GM23338 (cell line): ENCODE results near the gene ARMH4. TPM values are rescaled to one million over a fixed set of nuclear protein-coding genes. Genes with fewer than 3 reads are reported as not detected.

Experiments
- ATAC-seq: fragments of 200-7000 bp; cut with Tn5 transposase; 3 replicates; pipeline ENCODE4 v1.9.1; 2020
- DNase-seq: peaks from one replicate; pipeline ENCODE4 v3.0.0-alpha.2; 2015; ENCODE audit warnings: low spot score
- H2AFZ ChIP-seq: fragments of 200-600 bp; sonication (generic); 2 replicates; pipeline ENCODE4 v1.8.0; 2016; ENCODE audit warnings: antibody characterized with exemption, mild to moderate bottlenecking, moderate library complexity
- H3F3A ChIP-seq: fragments of 200-600 bp; sonication (generic); replicated peaks from 2 replicates; pipeline ENCODE4 v1.8.0; 2017; ENCODE audit warnings: antibody characterized with exemption, mixed run types, low read depth
- H3K27ac ChIP-seq: fragments of 200-600 bp; sonication (generic); 2 replicates; pipeline ENCODE4 v1.6.1; 2016; ENCODE audit warnings: low read depth
- H3K27me3 ChIP-seq: fragments of 200-600 bp; sonication (generic); 2 replicates; pipeline ENCODE4 v1.8.0; 2016; ENCODE audit warnings: mild to moderate bottlenecking, mixed run types, moderate library complexity; ENCODE audit not compliant: insufficient read depth
- H3K36me3 ChIP-seq: fragments of 200-600 bp; sonication (generic); 2 replicates; pipeline ENCODE4 v1.8.0; 2016; ENCODE audit warnings: mild to moderate bottlenecking; ENCODE audit not compliant: insufficient read depth
- H3K4me1 ChIP-seq: fragments of 200-600 bp; sonication (generic); 2 replicates; pipeline ENCODE4 v1.8.0; 2016; ENCODE audit warnings: mild to moderate bottlenecking, moderate library complexity; ENCODE audit not compliant: insufficient read depth
- H3K4me2 ChIP-seq: fragments of 200-600 bp; sonication (generic); 2 replicates; pipeline ENCODE4 v1.7.1; 2017; ENCODE audit warnings: mixed run types
- H3K4me3 ChIP-seq: fragments of 200-600 bp; sonication (generic); 2 replicates; pipeline ENCODE4 v1.6.1; 2016; ENCODE audit warnings: mixed run types
- H3K79me2 ChIP-seq: fragments of 200-600 bp; sonication (generic); replicated peaks from 2 replicates; pipeline ENCODE4 v1.8.0; 2017; ENCODE audit warnings: mild to moderate bottlenecking; ENCODE audit not compliant: insufficient read depth
- H3K9me2 ChIP-seq: fragments of 200-600 bp; sonication (generic); 2 replicates; pipeline ENCODE4 v1.8.0; 2017; ENCODE audit not compliant: insufficient read depth
- H4K20me1 ChIP-seq: fragments of 200-600 bp; sonication (generic); replicated peaks from 2 replicates; pipeline ENCODE4 v1.8.0; 2017; ENCODE audit warnings: mild to moderate bottlenecking; ENCODE audit not compliant: insufficient read depth
- H3K27ac Mint-ChIP-seq: 2 replicates; pipeline ENCODE4 v1.8.0; 2020; ENCODE audit warnings: inconsistent platforms, mild to moderate bottlenecking, moderate library complexity, mixed read lengths
- H3K27me3 Mint-ChIP-seq: 3 replicates; pipeline ENCODE4 v1.8.0; 2022; ENCODE audit warnings: low read depth, mild to moderate bottlenecking, moderate library complexity, mixed read lengths, inconsistent platforms; ENCODE audit not compliant: insufficient read depth, poor library complexity
- H3K36me3 Mint-ChIP-seq: 3 replicates; pipeline ENCODE4 v1.8.0; 2021; ENCODE audit warnings: low read depth, mild to moderate bottlenecking, inconsistent platforms, moderate library complexity, mixed read lengths
- H3K4me1 Mint-ChIP-seq: 3 replicates; pipeline ENCODE4 v1.8.0; 2020; ENCODE audit warnings: mild to moderate bottlenecking, inconsistent platforms, mixed read lengths
- H3K4me3 Mint-ChIP-seq: 3 replicates; pipeline ENCODE4 v1.8.0; 2021; ENCODE audit warnings: moderate library complexity, mild to moderate bottlenecking, inconsistent platforms, mixed read lengths
- H3K9me3 Mint-ChIP-seq: 3 replicates; pipeline ENCODE4 v1.8.0; 2020; ENCODE audit warnings: moderate library complexity, mild to moderate bottlenecking, inconsistent platforms, mixed read lengths
- CREB1 ChIP-seq: fragments of 250-450 bp; sonication (Bioruptor Pico); IDR thresholded peaks from 2 replicates; pipeline ENCODE4 v1.5.0; 2020; ENCODE audit warnings: low read depth, mild to moderate bottlenecking, moderate library complexity
- EZH2 ChIP-seq: fragments of 200-600 bp; sonication (generic); IDR thresholded peaks from one replicate; pipeline ENCODE4 v1.8.0; 2017; ENCODE audit warnings: antibody characterized with exemption, mild to moderate bottlenecking, low read depth; ENCODE audit not compliant: unreplicated experiment
- NANOG ChIP-seq: IDR thresholded peaks from 2 replicates; pipeline ENCODE4 v1.6.1; 2016; ENCODE audit warnings: antibody characterized with exemption, borderline replicate concordance
- POLR2AphosphoS5 ChIP-seq: IDR thresholded peaks from 2 replicates; pipeline ENCODE4 v1.6.1; 2016; ENCODE audit warnings: antibody characterized with exemption, low read depth
- STAT1 ChIP-seq: IDR thresholded peaks from one replicate; pipeline ENCODE4 v1.6.1; 2016; ENCODE audit warnings: antibody characterized with exemption; ENCODE audit not compliant: unreplicated experiment
- ZNF331 ChIP-seq: fragments of 250-450 bp; sonication (Bioruptor Pico); IDR thresholded peaks from 2 replicates; pipeline ENCODE4 v1.5.0; 2020; ENCODE audit warnings: low read depth, mild to moderate bottlenecking, moderate library complexity
- polyA plus RNA-seq: library from polyadenylated mRNA; unstranded; fragments of >200 nt; fragmentation: Nextera tagmentation; extraction: Ambion mirVana; gene quantifications from 2 replicates; pipeline ENCODE4 v1.2.1, GENCODE V29; 2016
- total RNA-seq: library from RNA; depleted of rRNA; stranded (reverse); fragments of >200 nt; shearing (Covaris generic); gene quantifications from 2 replicates; pipeline ENCODE4 v1.2.3, GENCODE V29; 2014
- TF ChIP-seq, protein P1 (sequence below): fragments of 250-450 bp; sonication (Bioruptor Pico); IDR thresholded peaks from 2 replicates; pipeline ENCODE4 v1.5.0; 2020; ENCODE audit warnings: mild to moderate bottlenecking, moderate library complexity
- TF ChIP-seq, protein P2 (sequence below): IDR thresholded peaks from 2 replicates; pipeline ENCODE4 v1.6.1; 2016; ENCODE audit warnings: antibody characterized with exemption

The ARMH4 gene
- total and polyA plus RNA-seq, 2 experiments from 2014 or later: 15.5 to 20.2 TPM

DNA sequence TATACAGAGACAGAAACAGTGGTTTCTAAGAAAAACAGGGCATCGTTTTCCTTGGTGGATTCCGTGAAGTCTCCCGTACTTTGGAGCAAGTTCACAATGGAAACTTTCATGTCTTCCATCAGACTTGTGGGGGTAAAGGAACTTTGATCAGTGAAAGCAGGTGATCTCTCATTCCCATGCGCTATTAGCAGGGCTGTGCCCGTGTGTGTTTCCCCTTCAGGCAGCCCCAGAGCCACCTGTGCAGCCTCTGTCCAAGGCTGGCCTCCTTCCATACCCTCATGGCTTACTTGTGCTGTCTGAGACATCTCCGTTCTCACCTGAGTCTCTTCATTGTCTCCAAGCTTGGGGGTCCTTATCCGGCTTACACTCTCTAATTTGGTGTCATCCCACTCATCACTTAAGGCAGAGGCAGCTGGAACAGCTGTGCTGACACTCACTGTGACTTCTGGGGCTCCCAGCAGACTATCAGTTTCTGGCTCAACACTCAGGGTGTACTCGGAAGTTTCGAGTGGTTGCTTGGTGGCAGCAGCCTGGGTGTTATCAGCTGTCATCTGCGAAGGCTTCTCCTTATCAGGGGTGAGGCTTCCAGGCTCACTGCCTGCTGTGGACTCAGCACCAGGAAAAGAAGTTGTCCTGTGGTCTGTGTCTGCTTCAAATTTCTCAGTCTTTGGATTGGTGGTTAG, 13.8 kb downstream of the ARMH4 start (continued):
- TF ChIP-seq STAT1: no peak
- TF ChIP-seq ZNF331: no peak
- TF ChIP-seq CREB1 (CRISPR knock-in tag): no peak
- TF ChIP-seq, protein P1, sequence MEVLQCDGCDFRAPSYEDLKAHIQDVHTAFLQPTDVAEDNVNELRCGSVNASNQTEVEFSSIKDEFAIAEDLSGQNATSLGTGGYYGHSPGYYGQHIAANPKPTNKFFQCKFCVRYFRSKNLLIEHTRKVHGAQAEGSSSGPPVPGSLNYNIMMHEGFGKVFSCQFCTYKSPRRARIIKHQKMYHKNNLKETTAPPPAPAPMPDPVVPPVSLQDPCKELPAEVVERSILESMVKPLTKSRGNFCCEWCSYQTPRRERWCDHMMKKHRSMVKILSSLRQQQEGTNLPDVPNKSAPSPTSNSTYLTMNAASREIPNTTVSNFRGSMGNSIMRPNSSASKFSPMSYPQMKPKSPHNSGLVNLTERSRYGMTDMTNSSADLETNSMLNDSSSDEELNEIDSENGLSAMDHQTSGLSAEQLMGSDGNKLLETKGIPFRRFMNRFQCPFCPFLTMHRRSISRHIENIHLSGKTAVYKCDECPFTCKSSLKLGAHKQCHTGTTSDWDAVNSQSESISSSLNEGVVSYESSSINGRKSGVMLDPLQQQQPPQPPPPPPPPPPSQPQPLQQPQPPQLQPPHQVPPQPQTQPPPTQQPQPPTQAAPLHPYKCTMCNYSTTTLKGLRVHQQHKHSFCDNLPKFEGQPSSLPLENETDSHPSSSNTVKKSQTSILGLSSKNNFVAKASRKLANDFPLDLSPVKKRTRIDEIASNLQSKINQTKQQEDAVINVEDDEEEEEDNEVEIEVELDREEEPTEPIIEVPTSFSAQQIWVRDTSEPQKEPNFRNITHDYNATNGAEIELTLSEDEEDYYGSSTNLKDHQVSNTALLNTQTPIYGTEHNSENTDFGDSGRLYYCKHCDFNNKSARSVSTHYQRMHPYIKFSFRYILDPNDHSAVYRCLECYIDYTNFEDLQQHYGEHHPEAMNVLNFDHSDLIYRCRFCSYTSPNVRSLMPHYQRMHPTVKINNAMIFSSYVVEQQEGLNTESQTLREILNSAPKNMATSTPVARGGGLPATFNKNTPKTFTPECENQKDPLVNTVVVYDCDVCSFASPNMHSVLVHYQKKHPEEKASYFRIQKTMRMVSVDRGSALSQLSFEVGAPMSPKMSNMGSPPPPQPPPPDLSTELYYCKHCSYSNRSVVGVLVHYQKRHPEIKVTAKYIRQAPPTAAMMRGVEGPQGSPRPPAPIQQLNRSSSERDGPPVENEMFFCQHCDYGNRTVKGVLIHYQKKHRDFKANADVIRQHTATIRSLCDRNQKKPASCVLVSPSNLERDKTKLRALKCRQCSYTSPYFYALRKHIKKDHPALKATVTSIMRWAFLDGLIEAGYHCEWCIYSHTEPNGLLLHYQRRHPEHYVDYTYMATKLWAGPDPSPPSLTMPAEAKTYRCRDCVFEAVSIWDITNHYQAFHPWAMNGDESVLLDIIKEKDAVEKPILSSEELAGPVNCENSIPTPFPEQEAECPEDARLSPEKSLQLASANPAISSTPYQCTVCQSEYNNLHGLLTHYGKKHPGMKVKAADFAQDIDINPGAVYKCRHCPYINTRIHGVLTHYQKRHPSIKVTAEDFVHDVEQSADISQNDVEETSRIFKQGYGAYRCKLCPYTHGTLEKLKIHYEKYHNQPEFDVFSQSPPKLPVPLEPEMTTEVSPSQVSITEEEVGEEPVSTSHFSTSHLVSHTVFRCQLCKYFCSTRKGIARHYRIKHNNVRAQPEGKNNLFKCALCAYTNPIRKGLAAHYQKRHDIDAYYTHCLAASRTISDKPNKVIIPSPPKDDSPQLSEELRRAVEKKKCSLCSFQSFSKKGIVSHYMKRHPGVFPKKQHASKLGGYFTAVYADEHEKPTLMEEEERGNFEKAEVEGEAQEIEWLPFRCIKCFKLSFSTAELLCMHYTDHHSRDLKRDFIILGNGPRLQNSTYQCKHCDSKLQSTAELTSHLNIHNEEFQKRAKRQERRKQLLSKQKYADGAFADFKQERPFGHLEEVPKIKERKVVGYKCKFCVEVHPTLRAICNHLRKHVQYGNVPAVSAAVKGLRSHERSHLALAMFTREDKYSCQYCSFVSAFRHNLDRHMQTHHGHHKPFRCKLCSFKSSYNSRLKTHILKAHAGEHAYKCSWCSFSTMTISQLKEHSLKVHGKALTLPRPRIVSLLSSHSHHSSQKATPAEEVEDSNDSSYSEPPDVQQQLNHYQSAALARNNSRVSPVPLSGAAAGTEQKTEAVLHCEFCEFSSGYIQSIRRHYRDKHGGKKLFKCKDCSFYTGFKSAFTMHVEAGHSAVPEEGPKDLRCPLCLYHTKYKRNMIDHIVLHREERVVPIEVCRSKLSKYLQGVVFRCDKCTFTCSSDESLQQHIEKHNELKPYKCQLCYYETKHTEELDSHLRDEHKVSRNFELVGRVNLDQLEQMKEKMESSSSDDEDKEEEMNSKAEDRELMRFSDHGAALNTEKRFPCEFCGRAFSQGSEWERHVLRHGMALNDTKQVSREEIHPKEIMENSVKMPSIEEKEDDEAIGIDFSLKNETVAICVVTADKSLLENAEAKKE (CRISPR knock-in tag): no peak
- TF ChIP-seq EZH2: no peak

GRCh38 chr14:58133739-58134138, 18.3 kb downstream of the ARMH4 start:
- no peaks in the 10 kb centered on the region for H3K36me3 ChIP-seq
- H2AFZ ChIP-seq: no peak overlapping the region
- no peaks in the 10 kb centered on the region for H3F3A ChIP-seq
- Mint-ChIP-seq H3K4me3 (no peak overlapping the region), H3K27me3 (peaks cover 2% of the 10 kb centered on the region), H3K4me1 (peaks cover 5% of the 10 kb centered on the region; the same call in 2 of the 3 replicates), H3K9me3 (no peaks in the 10 kb centered on the region), H3K36me3 (no peaks in the 10 kb centered on the region), H3K27ac (no peak overlapping the region)
- H3K27me3 ChIP-seq: no peaks in the 10 kb centered on the region
- H3K4me3 ChIP-seq: no peak overlapping the region
- ATAC-seq (no peak), DNase-seq (no peak)
- no peak overlapping the region for H3K27ac ChIP-seq
- no peaks in the 10 kb centered on the region for H3K79me2 ChIP-seq
- no peaks in the 10 kb centered on the region for H3K9me2 ChIP-seq
- H4K20me1 ChIP-seq: no peaks in the 10 kb centered on the region
- no peak overlapping the region for H3K4me2 ChIP-seq
- no peaks in the 10 kb centered on the region for H3K4me1 ChIP-seq
- TF ChIP-seq, protein P2, sequence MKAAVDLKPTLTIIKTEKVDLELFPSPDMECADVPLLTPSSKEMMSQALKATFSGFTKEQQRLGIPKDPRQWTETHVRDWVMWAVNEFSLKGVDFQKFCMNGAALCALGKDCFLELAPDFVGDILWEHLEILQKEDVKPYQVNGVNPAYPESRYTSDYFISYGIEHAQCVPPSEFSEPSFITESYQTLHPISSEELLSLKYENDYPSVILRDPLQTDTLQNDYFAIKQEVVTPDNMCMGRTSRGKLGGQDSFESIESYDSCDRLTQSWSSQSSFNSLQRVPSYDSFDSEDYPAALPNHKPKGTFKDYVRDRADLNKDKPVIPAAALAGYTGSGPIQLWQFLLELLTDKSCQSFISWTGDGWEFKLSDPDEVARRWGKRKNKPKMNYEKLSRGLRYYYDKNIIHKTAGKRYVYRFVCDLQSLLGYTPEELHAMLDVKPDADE: no peak
- TF ChIP-seq ZNF331 (no peak), NANOG (no peak), POLR2AphosphoS5 (no peak)
- TF ChIP-seq, protein P1 (CRISPR knock-in tag): no peak
